Right lobe of liver (tissue), 6 donors: ENCODE results near the gene TMEM119. TPM values are rescaled to one million over a fixed set of nuclear protein-coding genes. Genes with fewer than 3 reads are reported as not detected.

Source experiments
- ATAC-seq, 4 donors: fragments of 200-7000 bp; cut with Tn5 transposase; one replicate each; pipeline ENCODE4 v1.9.1; 2020; ENCODE audit warnings: mild to moderate bottlenecking in 4 of 4, moderate library complexity in 4 of 4
- DNase-seq, 3 donors: peaks; one replicate each; pipeline ENCODE4 v3.0.0-alpha.2; 2020
- H3K27ac ChIP-seq, 3 donors: fragments of 200-600 bp; one replicate each; pipeline ENCODE4 v1.8.0; 2022
- H3K27me3 ChIP-seq, 2 donors: fragments of 200-600 bp; one replicate each; pipeline ENCODE4 v1.8.0; 2022
- H3K36me3 ChIP-seq, 4 donors: fragments of 200-600 bp; sonication (generic) in 1 of 4; one replicate each; pipeline versions ENCODE4 v1.5.1 to v1.8.0; 2017 to 2022; ENCODE audit warnings: control low read depth in 1 of 4
- H3K4me1 ChIP-seq, 4 donors: fragments of 200-600 bp; sonication (generic) in 1 of 4; one replicate each; pipeline versions ENCODE4 v1.5.1 to v1.8.0; 2017 to 2022; ENCODE audit warnings: control low read depth in 1 of 4
- H3K4me3 ChIP-seq, 3 donors: fragments of 200-600 bp; one replicate each; pipeline ENCODE4 v1.8.0; 2022
- H3K9me3 ChIP-seq, 4 donors: fragments of 200-600 bp; sonication (generic) in 1 of 4; one replicate each; pipeline versions ENCODE4 v1.5.1 to v1.8.0; 2017 to 2022; ENCODE audit warnings: control low read depth in 1 of 4
- CTCF ChIP-seq, 4 donors: fragments of 200-600 bp in 3 of 4; fragments of 450-650 bp in 1 of 4; IDR thresholded peaks; one replicate each; pipeline versions ENCODE4 v1.5.1 to v1.8.0; 2016 to 2022; ENCODE audit warnings: antibody characterized with exemption in 4 of 4, mild to moderate bottlenecking in 2 of 4
- POLR2A ChIP-seq: fragments of 450-650 bp; IDR thresholded peaks from one replicate; pipeline ENCODE4 v1.6.1; 2017; ENCODE audit warnings: antibody characterized with exemption, mild to moderate bottlenecking
- WGBS: methylation state at CpG from one replicate; pipeline ENCODE4 v1.1.6; 2018; ENCODE audit warnings: low coverage, low lambda C conversion rate; ENCODE audit not compliant: insufficient coverage; ENCODE audit errors: missing lambda C conversion rate; 5-methylcytosine and 5-hydroxymethylcytosine counted together
- intact Hi-C, 2 donors: fragments of 100-400 bp; cut with DNase I; formaldehyde crosslinking; loops; one replicate each; pipeline versions ENCODE4 v1.11.2 to v1.14.1; 2022
- total RNA-seq, 6 experiments: library from RNA; depleted of rRNA in 2 of 6; stranded (reverse); fragments of >200 nt in 2 of 6; fragmentation: NEBNext Ultra II Directional in 3 of 6; extraction: Animal tissue kit (Norgen Biotek cat#: 25700) in 3 of 6; gene quantifications; one replicate each; pipeline versions ENCODE4 v1.1.0 to v1.2.4, GENCODE V29; 2016 to 2023
- donor health status: DM: no; HTN: yes; CAD: no.
- donor health status: DM: no; HTN: no; CAD: no.
- donor health status: DM: no; HTN: no; CAD: no.
- donor health status: DM: no; HTN: yes; CAD: no.
- donor health status: DM: no; HTN: yes; CAD: no.

The TMEM119 gene
- total RNA-seq, 6 experiments from 2014 or later = 0.09 to 0.38 (median 0.22) TPM; not detected in 2

GRCh38 chr12:108644811-108645120 is 46.9 kb upstream of the TMEM119 start:
- intact Hi-C loops = no loop called here
- no peak for ATAC-seq

GRCh38 chr12:108643941-108644810 is 46.3 kb upstream of the TMEM119 start:
- peak; percentile 42 to 89 (median 67) for ATAC-seq
- no peak overlapping the region for H3K4me3 ChIP-seq
- peaks cover 0 to 15% (median 2%) of the 10 kb centered on the region in 4 donors for H3K4me1 ChIP-seq

More at GRCh38 chr12:108644811-108645120, 46.9 kb upstream of the TMEM119 start:
- Histone ChIP-seq H3K36me3 (peaks cover 0 to 18% (median 5%) of the 10 kb centered on the region in 4 donors), H3K27me3 (no peaks in the 10 kb centered on the region), H3K4me1 (peaks cover 0 to 15% (median 2%) of the 10 kb centered on the region in 4 donors), H3K9me3 (no peaks in the 10 kb centered on the region), H3K4me3 (no peak overlapping the region), H3K27ac (peak overlapping the region in 1 of 3 donors; percentile 9)
- no peak for DNase-seq
- 90% methylated on average over 6 of the region's 7 CpGs for whole genome bisulfite sequencing
- TF ChIP-seq POLR2A (no peak), CTCF (IDR thresholded peaks at IDR 0.05) (no peak)

DNA sequence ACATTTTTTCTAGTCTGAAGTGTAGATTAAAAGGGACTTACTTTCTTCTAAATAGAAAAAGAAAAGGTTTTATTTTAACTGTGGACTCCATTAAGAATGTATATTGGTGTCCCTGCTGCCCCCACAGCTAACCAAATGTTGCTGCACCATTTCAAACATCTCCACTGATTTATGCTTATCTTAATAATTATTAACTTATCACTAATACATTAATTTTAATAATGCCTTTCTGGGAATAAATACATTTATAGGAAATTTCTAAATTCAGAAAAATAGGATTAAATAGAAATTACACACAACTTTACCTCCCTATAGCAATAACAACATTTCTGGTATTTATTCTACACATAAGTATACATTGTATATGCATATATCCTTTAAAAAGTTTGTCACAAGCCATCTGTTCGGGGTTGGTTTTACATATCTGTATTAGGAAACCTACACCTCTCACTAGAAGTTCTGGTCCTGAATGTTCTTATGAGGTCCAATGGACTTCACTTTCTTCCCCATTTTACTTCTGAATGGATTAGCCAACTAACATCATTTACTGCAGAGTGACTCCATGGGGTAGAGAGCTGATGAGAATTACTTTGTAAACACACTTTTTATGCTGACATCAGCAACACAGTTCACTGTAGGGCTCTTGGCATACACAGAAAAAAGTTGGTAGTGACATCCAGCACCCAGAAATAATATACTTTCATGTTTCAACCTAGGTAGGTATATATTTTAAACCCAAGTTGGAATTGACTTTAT is 45.2 kb upstream of the TMEM119 start:
- ATAC-seq (peak in 2 of 4 donors; percentile 5 to 36), DNase-seq (no peak)
- H3K27me3 ChIP-seq = no peaks in the 10 kb centered on the region
- intact Hi-C loops = no loop called here
- 100% methylated on average over 1 of the region's 1 CpG for WGBS
- H3K4me1 ChIP-seq = peaks cover 0 to 15% (median 2%) of the 10 kb centered on the region in 4 donors
- no peak for TF ChIP-seq CTCF (IDR thresholded peaks at IDR 0.05)
- TF ChIP-seq POLR2A = no peak
- H3K27ac ChIP-seq = no peak overlapping the region
- H3K9me3 ChIP-seq = no peaks in the 10 kb centered on the region
- peaks cover 0 to 7% (median 1%) of the 10 kb centered on the region in 4 donors for H3K36me3 ChIP-seq
- H3K4me3 ChIP-seq = no peak overlapping the region

More at GRCh38 chr12:108643941-108644810, 46.3 kb upstream of the TMEM119 start:
- H3K27me3 ChIP-seq = no peaks in the 10 kb centered on the region
- H3K9me3 ChIP-seq = no peaks in the 10 kb centered on the region
- no peak for TF ChIP-seq CTCF (IDR thresholded peaks at IDR 0.05)
- TF ChIP-seq POLR2A = no peak
- intact Hi-C loops = no loop called here
- 33% methylated on average over 18 of the region's 18 CpGs for WGBS
- DNase-seq = peak in 2 of 3 donors; percentile 43 to 67
- peak overlapping the region in 1 of 3 donors; percentile 9 for H3K27ac ChIP-seq
- H3K36me3 ChIP-seq = peaks cover 0 to 14% (median 5%) of the 10 kb centered on the region in 4 donors

GRCh38 chr12:108642269-108642870 is 44.5 kb upstream of the TMEM119 start:
- Histone ChIP-seq H3K4me1 (peaks cover 0 to 15% (median 2%) of the 10 kb centered on the region in 4 donors), H3K9me3 (no peaks in the 10 kb centered on the region), H3K4me3 (no peak overlapping the region), H3K27ac (no peak overlapping the region), H3K36me3 (peaks cover 0 to 7% (median 0%) of the 10 kb centered on the region in 4 donors), H3K27me3 (no peaks in the 10 kb centered on the region)
- intact Hi-C loops = no loop called here
- ATAC-seq (no peak), DNase-seq (peak in 1 of 3 donors; percentile 30)
- WGBS = 88% methylated on average over 13 of the region's 16 CpGs
- TF ChIP-seq CTCF (IDR thresholded peaks at IDR 0.05) (no peak), POLR2A (no peak)
